Activated T-helper 1 cell treated with anti-CD3 and anti-CD28 coated beads, Interleukin-2, amount 50 U/mL, for 16 hours (primary cell): ENCODE measurements around the gene SEMA4B.
A peak's percentile ranks its signal among the peaks of the same experiment; 100 is the strongest.

Experiments used
- DNase-seq, 2 donors: peaks; one replicate each; pipeline ENCODE4 v3.0.0-alpha.2; 2020; ENCODE audit warnings: low read depth in 1 of 2, low spot score in 1 of 2

Gene SEMA4B

GRCh38 chr15:90225504-90226234 is 24.5 kb downstream of the SEMA4B start:
- no peak for DNase-seq

- no peak for DNase-seq
Measured at GRCh38 chr15:90227336-90227735, 26.2 kb downstream of the SEMA4B start.

- no peak for DNase-seq
Measured at GRCh38 chr15:90227816-90228772, 27.0 kb downstream of the SEMA4B start.

- no peak for DNase-seq
Measured at GRCh38 chr15:90228960-90229359, 27.8 kb downstream of the SEMA4B start.

GRCh38 chr15:90230071-90230494 is 29.0 kb downstream of the SEMA4B start:
- no peak for DNase-seq

GRCh38 chr15:90230610-90231009 is 29.5 kb downstream of the SEMA4B start:
- DNase-seq, result no peak

GRCh38 chr15:90231028-90232017 is 30.2 kb downstream of the SEMA4B start:
- peak; percentile 57 to 61 for DNase-seq

- no peak for DNase-seq
Measured at GRCh38 chr15:90232196-90232595, 31.1 kb downstream of the SEMA4B start.

GRCh38 chr15:90232941-90233386 is 31.8 kb downstream of the SEMA4B start:
- DNase-seq, result no peak

GRCh38 chr15:90233387-90234095 is 32.4 kb downstream of the SEMA4B start, which contains the start of gene CIB1:
TSS of gene CIB1 (minus strand) at chr15:90233941. CDS start at chr15:90233885, 56 bp downstream.
- peak; percentile 92 to 97 for DNase-seq

GRCh38 chr15:90234096-90234988 is 33.2 kb downstream of the SEMA4B start, which contains the start of gene GDPGP1:
TSS of gene GDPGP1 (plus strand) at chr15:90234209. CDS start at chr15:90240909, 6,700 bp downstream.
- no peak for DNase-seq

GRCh38 chr15:90239371-90239770 is 38.2 kb downstream of the SEMA4B start:
- no peak for DNase-seq

- DNase-seq, result no peak
Measured at GRCh38 chr15:90240856-90241255, 39.7 kb downstream of the SEMA4B start.

GRCh38 chr15:90241343-90242192 is 40.4 kb downstream of the SEMA4B start:
- no peak for DNase-seq

GRCh38 chr15:90243943-90244639 is 43.0 kb downstream of the SEMA4B start:
- no peak for DNase-seq

- DNase-seq, result no peak
Measured at GRCh38 chr15:90248789-90249202, 47.7 kb downstream of the SEMA4B start.

- DNase-seq, result peak; percentile 36 to 53
Measured at GRCh38 chr15:90249203-90249863, 48.2 kb downstream of the SEMA4B start, which contains the start of gene TTLL13. TSS of gene TTLL13 (plus strand) at chr15:90249556. CDS start at chr15:90250631, 1,075 bp downstream.
